SU-DHL-6 (cell line): ENCODE data around the gene NLGN1.

Experiments used
- H2AFZ ChIP-seq: fragments of 200-600 bp; sonication (generic); 2 replicates; pipeline ENCODE4 v1.6.1; 2014; ENCODE audit warnings: low read depth, mild to moderate bottlenecking, moderate library complexity, mixed read lengths, antibody characterized with exemption, low read length; ENCODE audit not compliant: severe bottlenecking
- H3F3A ChIP-seq: fragments of 200-600 bp; shearing (Covaris generic); 2 replicates; pipeline ENCODE4 v1.6.0; 2016; ENCODE audit warnings: antibody characterized with exemption, mild to moderate bottlenecking; ENCODE audit not compliant: insufficient read depth
- H3K27ac ChIP-seq: fragments of 200-600 bp; sonication (generic); 2 replicates; pipeline ENCODE4 v1.5.1; 2016; ENCODE audit warnings: low read depth, mild to moderate bottlenecking, low read length, moderate library complexity, mixed read lengths
- H3K27me3 ChIP-seq: fragments of 200-600 bp; sonication (generic), shearing (Covaris generic); 2 replicates; pipeline ENCODE4 v1.6.0; 2014; ENCODE audit warnings: mild to moderate bottlenecking, low read length
- H3K36me3 ChIP-seq: fragments of 200-600 bp; sonication (generic); 2 replicates; pipeline ENCODE4 v1.6.1; 2014; ENCODE audit warnings: mild to moderate bottlenecking, low read length, mixed read lengths
- H3K4me2 ChIP-seq: fragments of 300-600, 200-600 bp; shearing (Covaris generic), sonication (generic); 2 replicates; pipeline ENCODE4 v1.6.0; 2014; ENCODE audit warnings: low read length, low read depth, mild to moderate bottlenecking; ENCODE audit not compliant: poor library complexity, severe bottlenecking
- H3K4me3 ChIP-seq: fragments of 200-600 bp; sonication (generic); 2 replicates; pipeline ENCODE4 v1.5.1; 2014; ENCODE audit warnings: antibody characterized with exemption, low read length, mild to moderate bottlenecking, mixed read lengths; ENCODE audit not compliant: insufficient read depth, poor library complexity, severe bottlenecking
- H3K79me2 ChIP-seq: fragments of 200-600 bp; sonication (generic); 2 replicates; pipeline ENCODE4 v1.6.1; 2014; ENCODE audit warnings: mild to moderate bottlenecking, low read length, moderate library complexity; ENCODE audit not compliant: insufficient read depth
- H3K9ac ChIP-seq: fragments of 200-600 bp; sonication (generic); 2 replicates; pipeline ENCODE4 v1.7.0; 2014; ENCODE audit warnings: mild to moderate bottlenecking, low read length
- H3K9me2 ChIP-seq: fragments of 200-600 bp; sonication (generic); replicated peaks from 2 replicates; pipeline ENCODE4 v1.6.1; 2014; ENCODE audit warnings: low read length; ENCODE audit not compliant: insufficient read depth
- H3K9me3 ChIP-seq: fragments of 200-600 bp; sonication (generic); 2 replicates; pipeline ENCODE4 v1.6.1; 2014; ENCODE audit warnings: low read length, mixed read lengths; ENCODE audit not compliant: insufficient read depth
- H4K20me1 ChIP-seq: fragments of 200-600 bp; sonication (generic); 2 replicates; pipeline ENCODE4 v1.6.1; 2014; ENCODE audit warnings: low read depth, mild to moderate bottlenecking, antibody characterized with exemption, low read length, moderate library complexity, mixed read lengths
- EZH2phosphoT487 ChIP-seq: fragments of 200-600 bp; sonication (generic), shearing (Covaris generic); conservative IDR thresholded peaks from 2 replicates; pipeline ENCODE4 v1.6.1; 2018; ENCODE audit warnings: mild to moderate bottlenecking, antibody characterized with exemption, low read length, moderate library complexity, mixed read lengths
- TF ChIP-seq, protein P1 (sequence below): fragments of 200-600 bp; sonication (generic); IDR thresholded peaks from one replicate; pipeline ENCODE4 v1.5.1; 2017; ENCODE audit warnings: antibody characterized with exemption, mild to moderate bottlenecking, low read length, moderate library complexity; ENCODE audit not compliant: insufficient read depth, poor library complexity, severe bottlenecking

NLGN1 gene

DNA sequence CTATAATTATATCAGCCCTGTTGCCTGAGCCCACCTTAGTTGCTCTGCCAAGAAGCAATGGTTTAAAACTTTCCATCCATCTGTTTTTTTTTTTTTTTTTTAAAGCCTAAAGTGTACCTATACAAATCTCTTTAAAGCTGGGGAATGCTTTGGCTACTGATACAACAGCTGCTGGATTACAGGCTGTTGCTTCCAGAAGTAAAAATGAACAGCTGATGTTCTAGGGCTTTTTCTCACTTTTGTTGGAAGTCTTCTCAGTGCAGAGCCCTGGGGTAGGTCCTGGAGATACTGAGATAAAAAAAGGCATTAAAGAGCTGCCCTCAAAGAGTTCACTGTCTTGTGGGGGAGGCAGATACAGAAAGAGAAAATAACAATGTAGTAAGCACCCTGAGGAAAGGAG, 218.1 kb downstream of the NLGN1 start:
- Histone ChIP-seq H2AFZ (no peak overlapping the region), H3K9me2 (no peaks in the 10 kb centered on the region), H3K4me2 (no peak overlapping the region), H3K4me3 (no peak overlapping the region), H3F3A (no peaks in the 10 kb centered on the region), H3K79me2 (no peaks in the 10 kb centered on the region), H3K27ac (no peak overlapping the region), H3K9ac (no peak overlapping the region), H4K20me1 (no peaks in the 10 kb centered on the region), H3K27me3 (no peaks in the 10 kb centered on the region), H3K36me3 (no peaks in the 10 kb centered on the region), H3K9me3 (no peaks in the 10 kb centered on the region)
- TF ChIP-seq, protein P1, sequence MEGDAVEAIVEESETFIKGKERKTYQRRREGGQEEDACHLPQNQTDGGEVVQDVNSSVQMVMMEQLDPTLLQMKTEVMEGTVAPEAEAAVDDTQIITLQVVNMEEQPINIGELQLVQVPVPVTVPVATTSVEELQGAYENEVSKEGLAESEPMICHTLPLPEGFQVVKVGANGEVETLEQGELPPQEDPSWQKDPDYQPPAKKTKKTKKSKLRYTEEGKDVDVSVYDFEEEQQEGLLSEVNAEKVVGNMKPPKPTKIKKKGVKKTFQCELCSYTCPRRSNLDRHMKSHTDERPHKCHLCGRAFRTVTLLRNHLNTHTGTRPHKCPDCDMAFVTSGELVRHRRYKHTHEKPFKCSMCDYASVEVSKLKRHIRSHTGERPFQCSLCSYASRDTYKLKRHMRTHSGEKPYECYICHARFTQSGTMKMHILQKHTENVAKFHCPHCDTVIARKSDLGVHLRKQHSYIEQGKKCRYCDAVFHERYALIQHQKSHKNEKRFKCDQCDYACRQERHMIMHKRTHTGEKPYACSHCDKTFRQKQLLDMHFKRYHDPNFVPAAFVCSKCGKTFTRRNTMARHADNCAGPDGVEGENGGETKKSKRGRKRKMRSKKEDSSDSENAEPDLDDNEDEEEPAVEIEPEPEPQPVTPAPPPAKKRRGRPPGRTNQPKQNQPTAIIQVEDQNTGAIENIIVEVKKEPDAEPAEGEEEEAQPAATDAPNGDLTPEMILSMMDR: no peak
- no peak for TF ChIP-seq EZH2phosphoT487

DNA sequence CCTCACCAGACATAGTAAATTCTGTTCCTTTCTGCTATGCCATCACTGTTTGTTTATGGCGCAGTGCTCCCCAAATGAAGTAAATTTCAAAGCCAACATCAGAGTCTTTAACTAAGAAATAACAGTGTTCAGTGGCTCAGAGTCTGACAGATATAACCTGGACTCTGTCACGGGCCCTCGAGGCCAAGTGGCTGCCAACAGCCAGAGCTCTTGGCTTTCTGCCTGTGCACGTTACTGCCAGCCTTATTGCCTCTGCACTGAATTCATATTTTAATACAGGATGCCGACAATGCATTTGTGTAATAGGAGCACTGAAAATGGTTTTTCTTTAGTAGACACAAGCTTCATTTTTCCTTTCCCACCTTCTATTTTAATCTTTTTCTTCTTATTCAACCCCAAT, 219.9 kb downstream of the NLGN1 start:
- Histone ChIP-seq H3K27ac (no peak overlapping the region), H3K9me2 (no peaks in the 10 kb centered on the region), H3K4me3 (no peak overlapping the region), H3K36me3 (no peaks in the 10 kb centered on the region), H3K9me3 (no peaks in the 10 kb centered on the region), H2AFZ (no peak overlapping the region), H4K20me1 (no peaks in the 10 kb centered on the region), H3K9ac (no peak overlapping the region), H3F3A (no peaks in the 10 kb centered on the region), H3K79me2 (no peaks in the 10 kb centered on the region), H3K4me2 (no peak overlapping the region), H3K27me3 (no peaks in the 10 kb centered on the region)
- TF ChIP-seq EZH2phosphoT487: no peak
- TF ChIP-seq, protein P1: no peak

DNA sequence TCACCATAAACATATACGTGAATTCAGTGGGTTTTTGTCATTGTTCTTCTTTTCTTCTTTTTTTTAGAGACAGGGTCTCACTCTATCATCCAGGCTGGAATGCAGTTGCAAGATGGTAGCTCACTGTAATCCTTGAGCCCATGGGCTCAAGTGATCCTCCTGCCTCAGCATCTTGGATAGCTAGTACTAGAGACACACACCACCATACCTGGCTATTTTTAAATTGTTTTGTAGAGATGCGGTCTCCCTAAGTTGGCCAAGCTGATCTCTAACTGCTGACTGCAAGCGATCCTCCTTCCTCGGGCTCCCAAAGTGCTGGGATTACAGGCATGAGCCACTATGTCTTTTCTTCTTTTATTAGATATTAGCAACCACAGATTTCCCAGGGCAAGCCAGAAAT, 220.6 kb downstream of the NLGN1 start:
- Histone ChIP-seq H3K9me3 (no peaks in the 10 kb centered on the region), H3K36me3 (no peaks in the 10 kb centered on the region), H3K27me3 (no peaks in the 10 kb centered on the region), H3K27ac (no peak overlapping the region), H3F3A (no peaks in the 10 kb centered on the region), H4K20me1 (no peaks in the 10 kb centered on the region), H3K79me2 (no peaks in the 10 kb centered on the region), H3K9me2 (no peaks in the 10 kb centered on the region), H3K4me3 (no peak overlapping the region), H3K4me2 (no peak overlapping the region), H3K9ac (no peak overlapping the region), H2AFZ (no peak overlapping the region)
- TF ChIP-seq, protein P1: no peak
- TF ChIP-seq EZH2phosphoT487: no peak

DNA sequence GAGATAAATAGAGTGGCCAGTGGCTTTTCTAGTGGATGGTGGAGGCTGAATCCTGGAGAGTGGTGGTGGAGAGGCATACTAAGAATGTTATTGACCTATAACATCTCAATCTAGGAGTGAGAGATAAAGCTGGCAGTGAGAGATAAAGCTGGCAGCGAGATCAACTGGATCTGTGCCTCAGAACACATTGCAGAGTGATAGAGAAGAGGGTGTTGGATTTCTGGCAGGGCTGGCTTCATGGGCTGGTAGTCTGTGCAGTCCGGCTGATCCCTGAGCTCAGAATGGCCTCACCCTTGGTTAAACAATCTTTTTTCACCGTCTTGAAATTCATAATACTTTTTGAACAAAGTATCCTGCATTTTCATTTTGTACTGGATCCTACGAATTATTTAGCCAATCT, 221.2 kb downstream of the NLGN1 start:
- Histone ChIP-seq H2AFZ (no peak overlapping the region), H3K27me3 (no peaks in the 10 kb centered on the region), H4K20me1 (no peaks in the 10 kb centered on the region), H3K9ac (no peak overlapping the region), H3F3A (no peaks in the 10 kb centered on the region), H3K27ac (no peak overlapping the region), H3K4me3 (no peak overlapping the region), H3K9me2 (no peaks in the 10 kb centered on the region), H3K4me2 (no peak overlapping the region), H3K79me2 (no peaks in the 10 kb centered on the region), H3K36me3 (no peaks in the 10 kb centered on the region), H3K9me3 (no peaks in the 10 kb centered on the region)
- TF ChIP-seq, protein P1: no peak
- no peak for TF ChIP-seq EZH2phosphoT487
